IMR-90 (cell line): ENCODE data around the gene MUC5B. TPM values are rescaled to one million over a fixed set of nuclear protein-coding genes. Genes with fewer than 3 reads are reported as not detected.

Experiments used
- ATAC-seq: fragments of 200-7000 bp; cut with Tn5 transposase; 2 replicates; pipeline ENCODE4 v1.9.1; 2020; ENCODE audit warnings: low read depth, mild to moderate bottlenecking, moderate library complexity
- BruUV-seq: library from RNA; stranded (reverse); fragments of 400-500 nt; replicated peaks from 2 replicates; lab custom pipeline; 2021; lab: Mats Ljungman, UMichigan
- CTCF ChIA-PET: fragments of 300-600 bp; formaldehyde crosslinking; extraction: SDS; loops from one replicate; lab custom pipeline; 2021; ENCODE audit warnings: antibody characterized with exemption; lab: Yijun Ruan, JAX
- POLR2A ChIA-PET: fragments of 300-600 bp; sonication (Branson Sonifier 250); formaldehyde crosslinking; loops from one replicate; lab custom pipeline; 2022; ENCODE audit warnings: antibody characterized with exemption; ENCODE audit not compliant: unreplicated experiment; lab: Charles Lee
- DNase-seq: peaks from one replicate; pipeline ENCODE4 v3.0.0; 2013
- H2AFZ ChIP-seq: replicated peaks from 2 replicates; pipeline ENCODE3; 2013; ENCODE audit warnings: low read length, mild to moderate bottlenecking; ENCODE audit not compliant: poor library complexity
- H2AK5ac ChIP-seq: 2 replicates; pipeline ENCODE4 v1.6.1; 2013; ENCODE audit warnings: low read depth, low read length, inconsistent platforms
- H2AK9ac ChIP-seq: replicated peaks from 2 replicates; pipeline ENCODE3; 2013; ENCODE audit warnings: mild to moderate bottlenecking, low read depth, low read length, moderate library complexity; ENCODE audit not compliant: poor library complexity
- H2BK120ac ChIP-seq: 2 replicates; pipeline ENCODE4 v1.6.1; 2013; ENCODE audit warnings: low read depth, low read length, inconsistent platforms
- H2BK15ac ChIP-seq: 3 replicates; pipeline ENCODE4 v1.6.1; 2013; ENCODE audit warnings: low read depth, low read length, inconsistent platforms
- H2BK20ac ChIP-seq: 2 replicates; pipeline ENCODE4 v1.6.1; 2013; ENCODE audit warnings: low read depth, mild to moderate bottlenecking, inconsistent platforms, low read length, moderate library complexity
- H2BK5ac ChIP-seq: 2 replicates; pipeline ENCODE4 v1.6.1; 2013; ENCODE audit warnings: mild to moderate bottlenecking, low read depth, low read length, inconsistent platforms; ENCODE audit not compliant: poor library complexity, severe bottlenecking
- H3K14ac ChIP-seq: replicated peaks from 2 replicates; pipeline ENCODE4 v1.6.1; 2013; ENCODE audit warnings: low read depth, low read length, inconsistent platforms
- H3K18ac ChIP-seq: 2 replicates; pipeline ENCODE4 v1.6.1; 2013; ENCODE audit warnings: low read depth, low read length, control low read depth
- H3K23ac ChIP-seq: 2 replicates; pipeline ENCODE4 v1.6.1; 2013; ENCODE audit warnings: low read depth, low read length, inconsistent platforms
- H3K27ac ChIP-seq: 2 replicates; pipeline ENCODE4 v1.5.1; 2013; ENCODE audit warnings: mild to moderate bottlenecking, control low read depth, low read length; ENCODE audit not compliant: insufficient read depth
- H3K27me3 ChIP-seq: 2 replicates; pipeline ENCODE4 v1.6.1; 2013; ENCODE audit warnings: low read length; ENCODE audit not compliant: control insufficient read depth, insufficient read depth
- H3K36me3 ChIP-seq: 2 replicates; pipeline ENCODE4 v1.6.1; 2013; ENCODE audit warnings: low read length, mixed read lengths; ENCODE audit not compliant: control insufficient read depth, insufficient read depth
- H3K4ac ChIP-seq: 2 replicates; pipeline ENCODE4 v1.6.1; 2013; ENCODE audit warnings: low read depth, low read length, inconsistent platforms
- H3K4me1 ChIP-seq: 2 replicates; pipeline ENCODE4 v1.6.1; 2013; ENCODE audit warnings: low read length, mixed read lengths; ENCODE audit not compliant: control insufficient read depth, insufficient read depth
- H3K4me2 ChIP-seq: 2 replicates; pipeline ENCODE4 v1.6.1; 2013; ENCODE audit warnings: low read depth, mild to moderate bottlenecking, control low read depth, low read length, moderate library complexity
- H3K4me3 ChIP-seq: 2 replicates; pipeline ENCODE4 v1.5.1; 2013; ENCODE audit warnings: low read depth, mild to moderate bottlenecking, control low read depth, low read length, moderate library complexity; ENCODE audit not compliant: insufficient read depth
- H3K56ac ChIP-seq: 2 replicates; pipeline ENCODE4 v1.6.1; 2013; ENCODE audit warnings: low read length, inconsistent platforms; ENCODE audit not compliant: insufficient read depth; ENCODE audit errors: extremely low read depth
- H3K79me1 ChIP-seq, 2 experiments: 2 replicates each; pipeline ENCODE4 v1.6.1; 2013; ENCODE audit warnings: low read length in 2 of 2, inconsistent platforms in 1 of 2, low read depth in 1 of 2
- H3K9ac ChIP-seq: 2 replicates; pipeline ENCODE4 v1.6.1; 2013; ENCODE audit warnings: low read depth, low read length, control low read depth
- H3K9me1 ChIP-seq: 2 replicates; pipeline ENCODE4 v1.6.1; 2013; ENCODE audit warnings: low read length, inconsistent platforms; ENCODE audit not compliant: insufficient read depth
- H3K9me3 ChIP-seq: 2 replicates; pipeline ENCODE4 v1.6.1; 2013; ENCODE audit warnings: low read length; ENCODE audit not compliant: control insufficient read depth, insufficient read depth
- H4K20me1 ChIP-seq: 2 replicates; pipeline ENCODE4 v1.6.1; 2013; ENCODE audit warnings: low read length, inconsistent platforms; ENCODE audit not compliant: insufficient read depth
- H4K5ac ChIP-seq: 2 replicates; pipeline ENCODE4 v1.6.1; 2013; ENCODE audit warnings: mild to moderate bottlenecking, low read depth, low read length, control low read depth
- H4K8ac ChIP-seq, 2 experiments: 2 replicates each; pipeline ENCODE4 v1.6.1; 2013; ENCODE audit warnings: low read depth in 2 of 2, low read length in 2 of 2, control low read depth in 1 of 2, inconsistent platforms in 1 of 2
- H4K91ac ChIP-seq: 2 replicates; pipeline ENCODE4 v1.6.1; 2013; ENCODE audit warnings: low read depth, low read length, inconsistent platforms; ENCODE audit not compliant: insufficient read depth
- BHLHE40 ChIP-seq: fragments of 150-350 bp; IDR thresholded peaks from 2 replicates; pipeline ENCODE4 v1.6.1; 2016; ENCODE audit warnings: mild to moderate bottlenecking, low read depth, low read length
- RCOR1 ChIP-seq: IDR thresholded peaks from 2 replicates; pipeline ENCODE4 v1.6.1; 2012; ENCODE audit warnings: mild to moderate bottlenecking, low read length, improper control_type of control experiment; ENCODE audit not compliant: insufficient replicate concordance
- RFX5 ChIP-seq: IDR thresholded peaks from 2 replicates; pipeline ENCODE4 v1.8.0; 2012; ENCODE audit warnings: low read depth, mild to moderate bottlenecking, low read length, moderate library complexity
- WGBS, 2 experiments: methylation state at CpG; one replicate each; pipeline versions ENCODE4 v1.1.5 to v1.1.7; 2013; ENCODE audit warnings: missing lambda C conversion rate in 2 of 2; ENCODE audit not compliant: insufficient read length in 1 of 2; ENCODE audit errors: extremely low coverage in 2 of 2; 5-methylcytosine and 5-hydroxymethylcytosine counted together
- dilution Hi-C: fragments of 300-500 bp; cut with HindIII; formaldehyde crosslinking; loops from one replicate; pipeline ENCODE4 v1.14.3; 2018; ENCODE audit warnings: low sequenced_read_pairs; ENCODE audit not compliant: unreplicated experiment
- in situ Hi-C: fragments of 300-500 bp; cut with MboI; formaldehyde crosslinking; loops from 3 replicates; pipeline ENCODE4 v1.14.3; 2019; ENCODE audit warnings: low sequenced_read_pairs, inconsistent platforms, mixed read lengths
- intact Hi-C: fragments of 100-400 bp; cut with micrococcal nuclease; formaldehyde crosslinking; loops from 2 replicates; pipeline ENCODE4 v1.10.0; 2022
- polyA plus RNA-seq, 3 experiments: library from polyadenylated mRNA; depleted of rRNA; stranded (reverse); fragments of >200 nt; gene quantifications; 2 replicates each; pipeline ENCODE4 v1.2.3, GENCODE V29; 2012; ENCODE audit warnings: low replicate concordance in 1 of 3
- total RNA-seq: library from RNA; depleted of rRNA; stranded (reverse); fragments of >200 nt; gene quantifications from 2 replicates; pipeline ENCODE4 v1.2.3, GENCODE V29; 2012

Gene MUC5B
- total and polyA plus RNA-seq, 2 of the 4 experiments (the other 2 are of a cell fraction), result not detected

DNA sequence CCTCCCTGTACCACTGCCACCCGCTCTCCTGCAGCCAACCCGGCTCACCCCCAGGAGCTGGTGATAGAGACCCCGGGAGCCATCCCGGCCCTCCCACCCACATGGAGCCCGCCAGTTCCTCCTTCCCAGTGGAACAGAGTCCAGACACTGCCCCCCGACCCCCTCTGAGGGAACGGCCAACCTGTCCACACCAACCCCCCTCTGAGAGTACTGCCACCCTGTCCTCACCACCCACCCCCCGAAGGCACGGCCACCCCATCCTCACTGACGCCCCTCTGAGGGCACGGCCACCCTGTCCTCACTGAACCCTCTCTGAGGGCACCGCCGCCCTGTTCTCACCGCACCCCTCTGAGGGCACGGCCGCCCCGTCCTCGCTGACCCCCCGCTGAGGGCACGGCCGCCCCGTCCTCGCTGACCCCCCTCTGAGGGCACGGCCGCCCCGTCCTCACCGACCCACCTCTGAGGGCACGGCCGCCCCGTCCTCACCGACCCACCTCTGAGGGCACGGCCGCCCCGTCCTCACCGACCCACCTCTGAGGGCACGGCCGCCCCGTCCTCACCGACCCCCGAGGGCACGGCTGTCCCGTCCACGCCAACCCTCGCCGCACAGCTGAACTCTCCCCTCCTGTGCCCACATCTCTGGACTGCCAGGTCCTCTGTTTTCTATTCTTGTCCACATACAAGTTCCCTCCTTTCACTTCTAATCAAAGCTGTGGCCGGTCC, 68.6 kb downstream of the MUC5B start:
- ChIA-PET POLR2A (no interaction called here), CTCF (no interaction called here)
- dilution Hi-C loops, result no loop called here
- no peaks in the 10 kb centered on the region for H3K27me3 ChIP-seq
- TF ChIP-seq BHLHE40 (no peak), RCOR1 (no peak), RFX5 (no peak)
- H2AK9ac ChIP-seq, result no peak overlapping the region
- intact Hi-C loops, result no loop called here
- no peak overlapping the region for H2BK5ac ChIP-seq
- H2BK120ac ChIP-seq, result no peak overlapping the region
- H2AFZ ChIP-seq, result no peak overlapping the region
- H4K5ac ChIP-seq, result no peak overlapping the region
- no peak overlapping the region for H4K8ac ChIP-seq
- H3K9me3 ChIP-seq, result no peaks in the 10 kb centered on the region
- H3K9ac ChIP-seq, result no peak overlapping the region
- H3K4me1 ChIP-seq, result no peaks in the 10 kb centered on the region
- no peak overlapping the region for H2BK20ac ChIP-seq
- no peak overlapping the region for H3K4me3 ChIP-seq
- no peak for ATAC-seq
- H4K20me1 ChIP-seq, result peaks cover 28% of the 10 kb centered on the region
- H3K56ac ChIP-seq, result no peak overlapping the region
- WGBS, 2 experiments, result 95% methylated on average over 20 of the region's 46 CpGs; no CpG with 5 or more reads in 1 of the 2 experiments
- in situ Hi-C loops, result no loop called here
- no peak overlapping the region for H3K14ac ChIP-seq
- no peak overlapping the region for H3K18ac ChIP-seq
- no peak overlapping the region for H3K23ac ChIP-seq
- H3K4me2 ChIP-seq, result no peak overlapping the region
- DNase-seq, result no peak
- H3K27ac ChIP-seq, result no peak overlapping the region
- peaks cover 8 to 52% of the 10 kb centered on the region in 2 experiments; a peak in 3 of 4 replicates for H3K79me1 ChIP-seq
- H2AK5ac ChIP-seq, result no peak overlapping the region
- no peak overlapping the region for H3K4ac ChIP-seq
- no peak overlapping the region for H2BK15ac ChIP-seq
- no TSS peak for BruUV-seq
- H3K9me1 ChIP-seq, result no peaks in the 10 kb centered on the region
- no peak overlapping the region for H4K91ac ChIP-seq
- H3K36me3 ChIP-seq, result peaks cover 54% of the 10 kb centered on the region
